Activated naive CD4-positive, alpha-beta T cell treated with anti-CD3 and anti-CD28 coated beads, Interleukin-2, amount 50 U/mL, for 24 hours (primary cell): ENCODE results near the gene VARS2.
A peak's percentile ranks its signal among the peaks of the same experiment; 100 is the strongest.
"Not testable (repeated sequence)": the region's sequence is repeated elsewhere in the genome, so short reads cannot be mapped to it uniquely, and the experiment has no call there.

Experiments used
- H3K27ac Mint-ChIP-seq: one replicate; pipeline ENCODE4 v1.8.0; 2021; ENCODE audit warnings: mild to moderate bottlenecking, mixed read lengths
- H3K27me3 Mint-ChIP-seq: one replicate; pipeline ENCODE4 v1.8.0; 2021; ENCODE audit warnings: mixed read lengths
- H3K36me3 Mint-ChIP-seq: one replicate; pipeline ENCODE4 v1.8.0; 2021; ENCODE audit warnings: mixed read lengths
- H3K4me1 Mint-ChIP-seq: one replicate; pipeline ENCODE4 v1.8.0; 2021; ENCODE audit warnings: mixed read lengths
- H3K4me3 Mint-ChIP-seq: one replicate; pipeline ENCODE4 v1.8.0; 2021; ENCODE audit warnings: mild to moderate bottlenecking, mixed read lengths
- H3K9me3 Mint-ChIP-seq: one replicate; pipeline ENCODE4 v1.8.0; 2021; ENCODE audit warnings: mixed read lengths

The VARS2 gene

GRCh38 chr6:30907290-30907757 lies 6.7 kb upstream of the VARS2 start:
- H3K9me3 Mint-ChIP-seq = not testable (repeated sequence)
- peak overlapping the region; percentile 76 for H3K27ac Mint-ChIP-seq

GRCh38 chr6:30907758-30908591 lies 6.1 kb upstream of the VARS2 start, which contains the start of gene GTF2H4:
Gene GTF2H4 (plus strand): TSS chr6:30908207.
- no peaks in the 10 kb centered on the region for H3K27me3 Mint-ChIP-seq
- H3K36me3 Mint-ChIP-seq = peaks cover 13% of the 10 kb centered on the region
- H3K27ac Mint-ChIP-seq = peak within 1 kb of the TSS; percentile 76
- peak within 1 kb of the TSS; percentile 100 for H3K4me3 Mint-ChIP-seq
- H3K9me3 Mint-ChIP-seq = no peaks in the 10 kb centered on the region
- H3K4me1 Mint-ChIP-seq = peaks cover 36% of the 10 kb centered on the region

More at GRCh38 chr6:30907290-30907757, 6.7 kb upstream of the VARS2 start:
- Mint-ChIP-seq H3K4me3 (peak overlapping the region; percentile 100), H3K4me1 (peaks cover 33% of the 10 kb centered on the region)
- H3K36me3 Mint-ChIP-seq, H3K27me3 Mint-ChIP-seq: not testable (repeated sequence)

GRCh38 chr6:30908700-30909099 lies 5.3 kb upstream of the VARS2 start:
- H3K4me3 Mint-ChIP-seq = peak overlapping the region; percentile 100
- peak overlapping the region; percentile 76 for H3K27ac Mint-ChIP-seq
- H3K4me1 Mint-ChIP-seq = peaks cover 40% of the 10 kb centered on the region
- H3K27me3 Mint-ChIP-seq = no peaks in the 10 kb centered on the region
- no peaks in the 10 kb centered on the region for H3K9me3 Mint-ChIP-seq
- H3K36me3 Mint-ChIP-seq = peaks cover 13% of the 10 kb centered on the region

DNA sequence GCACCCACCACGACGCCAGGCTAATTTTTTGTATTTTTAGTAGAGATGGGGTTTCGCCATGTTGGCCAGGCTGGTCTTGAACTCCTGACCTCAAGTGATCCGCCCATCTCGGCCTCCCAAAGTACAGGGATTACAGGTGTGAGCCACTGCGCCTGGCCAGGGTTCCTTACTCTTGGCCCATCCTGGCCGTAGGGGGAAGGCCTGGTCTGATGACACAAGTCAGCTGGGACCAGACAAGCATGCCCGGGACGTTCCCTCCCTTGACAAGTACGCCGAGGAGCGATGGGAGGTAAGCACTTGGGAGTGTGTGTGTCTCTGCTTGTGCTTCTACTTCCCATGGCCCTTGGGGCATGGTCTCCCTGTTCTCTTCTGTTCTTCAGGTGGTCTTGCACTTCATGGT lies 3.6 kb upstream of the VARS2 start:
- H3K27me3 Mint-ChIP-seq, H3K4me3 Mint-ChIP-seq, H3K9me3 Mint-ChIP-seq, H3K27ac Mint-ChIP-seq: not testable (repeated sequence)
- Mint-ChIP-seq H3K36me3 (peaks cover 14% of the 10 kb centered on the region), H3K4me1 (peaks cover 48% of the 10 kb centered on the region)

GRCh38 chr6:30912746-30913520 lies 1.1 kb upstream of the VARS2 start:
- Mint-ChIP-seq H3K4me3 (peak overlapping the region; percentile 88), H3K36me3 (peaks cover 20% of the 10 kb centered on the region), H3K4me1 (peaks cover 57% of the 10 kb centered on the region), H3K27me3 (no peaks in the 10 kb centered on the region), H3K9me3 (no peaks in the 10 kb centered on the region), H3K27ac (no peak overlapping the region)

DNA sequence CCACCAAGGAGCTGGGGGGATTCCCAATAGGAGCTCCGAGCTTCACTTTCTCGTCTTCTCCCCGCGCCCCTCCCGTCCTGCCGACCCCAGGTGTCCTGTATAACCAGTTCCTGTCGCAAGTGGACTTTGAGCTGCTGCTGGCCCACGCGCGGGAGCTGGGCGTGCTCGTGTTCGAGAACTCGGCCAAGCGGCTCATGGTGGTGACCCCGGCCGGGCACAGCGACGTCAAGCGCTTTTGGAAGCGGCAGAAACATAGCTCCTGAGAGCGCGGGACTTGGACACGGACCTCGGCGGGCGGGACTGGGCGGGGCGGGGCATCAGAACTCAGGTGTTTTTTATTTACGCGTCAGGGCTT lies 340 bp upstream of the VARS2 start:
- peaks cover 22% of the 10 kb centered on the region for H3K36me3 Mint-ChIP-seq
- peaks cover 49% of the 10 kb centered on the region for H3K4me1 Mint-ChIP-seq
- no peaks in the 10 kb centered on the region for H3K9me3 Mint-ChIP-seq
- H3K27me3 Mint-ChIP-seq = no peaks in the 10 kb centered on the region
- peak overlapping the region; percentile 35 for H3K27ac Mint-ChIP-seq
- H3K4me3 Mint-ChIP-seq = peak overlapping the region; percentile 88

- Mint-ChIP-seq H3K9me3 (no peaks in the 10 kb centered on the region), H3K36me3 (peaks cover 26% of the 10 kb centered on the region), H3K27me3 (no peaks in the 10 kb centered on the region), H3K4me1 (peaks cover 42% of the 10 kb centered on the region), H3K27ac (peak overlapping the region; percentile 97), H3K4me3 (peak overlapping the region; percentile 88)
Observed at GRCh38 chr6:30914854-30915590, 984 bp downstream of the VARS2 start.

- Mint-ChIP-seq H3K9me3 (no peaks in the 10 kb centered on the region), H3K4me1 (peaks cover 42% of the 10 kb centered on the region), H3K36me3 (peaks cover 27% of the 10 kb centered on the region), H3K4me3 (peak overlapping the region; percentile 88), H3K27me3 (no peaks in the 10 kb centered on the region), H3K27ac (no peak overlapping the region)
Observed at GRCh38 chr6:30915591-30915946, 1.5 kb downstream of the VARS2 start.

DNA sequence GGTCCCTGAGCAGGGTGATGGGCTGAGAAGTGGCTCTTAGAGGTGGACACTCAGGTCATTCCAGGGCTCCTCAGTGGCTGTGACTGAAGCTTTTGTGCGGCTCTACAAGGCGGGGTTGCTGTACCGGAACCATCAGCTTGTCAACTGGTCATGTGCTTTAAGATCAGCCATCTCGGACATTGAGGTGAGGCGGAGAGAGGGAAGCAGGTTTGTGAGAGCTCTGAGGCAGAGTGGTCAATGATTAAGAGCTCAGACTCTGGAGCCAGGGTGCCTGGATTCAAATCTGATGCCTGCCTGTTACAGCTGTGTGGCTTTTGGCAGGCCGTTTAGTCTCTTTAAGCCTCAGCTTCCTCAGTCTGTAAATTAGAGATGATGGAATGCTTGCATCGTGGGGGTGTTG lies 3.0 kb downstream of the VARS2 start:
- H3K36me3 Mint-ChIP-seq = peaks cover 19% of the 10 kb centered on the region
- H3K4me1 Mint-ChIP-seq = peaks cover 34% of the 10 kb centered on the region
- no peaks in the 10 kb centered on the region for H3K9me3 Mint-ChIP-seq
- no peak overlapping the region for H3K4me3 Mint-ChIP-seq
- H3K27ac Mint-ChIP-seq = no peak overlapping the region
- H3K27me3 Mint-ChIP-seq = no peaks in the 10 kb centered on the region

- Mint-ChIP-seq H3K27me3 (no peaks in the 10 kb centered on the region), H3K4me1 (peaks cover 30% of the 10 kb centered on the region), H3K4me3 (no peak overlapping the region), H3K9me3 (no peaks in the 10 kb centered on the region), H3K36me3 (peaks cover 16% of the 10 kb centered on the region), H3K27ac (no peak overlapping the region)
Observed at GRCh38 chr6:30917487-30917886, 3.4 kb downstream of the VARS2 start.

DNA sequence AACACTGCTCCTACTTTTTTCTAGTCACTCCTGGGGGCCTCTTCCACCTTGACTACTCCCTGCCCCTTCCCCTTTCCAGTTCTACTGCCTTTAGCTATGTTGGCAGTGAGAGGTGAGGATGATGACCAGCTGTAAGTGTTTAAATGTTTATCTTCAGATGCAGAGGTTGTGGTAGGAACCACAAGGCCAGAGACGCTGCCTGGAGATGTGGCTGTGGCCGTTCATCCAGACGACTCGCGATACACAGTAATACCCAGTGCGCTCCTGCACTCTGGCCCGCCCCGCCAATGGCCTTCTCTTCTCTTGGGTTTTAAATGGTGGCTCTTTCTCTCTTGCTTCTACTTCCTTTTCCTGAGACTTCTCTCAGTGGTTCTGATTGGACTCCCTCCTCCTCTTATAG lies 4.6 kb downstream of the VARS2 start:
- Mint-ChIP-seq H3K27me3 (no peaks in the 10 kb centered on the region), H3K4me3 (no peak overlapping the region), H3K27ac (no peak overlapping the region), H3K36me3 (peaks cover 15% of the 10 kb centered on the region), H3K4me1 (peaks cover 24% of the 10 kb centered on the region), H3K9me3 (no peaks in the 10 kb centered on the region)

DNA sequence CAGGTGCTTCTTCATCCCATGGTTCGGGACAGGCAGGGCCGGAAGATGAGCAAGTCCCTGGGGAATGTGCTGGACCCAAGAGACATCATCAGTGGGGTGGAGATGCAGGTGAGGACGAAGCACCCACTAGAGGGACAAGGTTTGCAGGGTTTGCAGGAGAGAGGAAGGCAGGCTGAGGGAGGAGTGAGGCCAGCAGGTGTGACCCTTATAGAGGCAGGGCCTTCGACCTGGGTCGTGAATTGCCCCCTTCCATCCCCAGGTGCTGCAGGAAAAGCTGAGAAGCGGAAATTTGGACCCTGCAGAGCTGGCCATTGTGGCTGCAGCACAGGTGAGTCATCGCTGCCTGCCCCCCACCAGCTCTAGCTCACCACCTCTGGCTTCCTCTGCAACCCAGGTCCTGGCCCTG lies 8.4 kb downstream of the VARS2 start:
- no peaks in the 10 kb centered on the region for H3K9me3 Mint-ChIP-seq
- no peak overlapping the region for H3K27ac Mint-ChIP-seq

DNA sequence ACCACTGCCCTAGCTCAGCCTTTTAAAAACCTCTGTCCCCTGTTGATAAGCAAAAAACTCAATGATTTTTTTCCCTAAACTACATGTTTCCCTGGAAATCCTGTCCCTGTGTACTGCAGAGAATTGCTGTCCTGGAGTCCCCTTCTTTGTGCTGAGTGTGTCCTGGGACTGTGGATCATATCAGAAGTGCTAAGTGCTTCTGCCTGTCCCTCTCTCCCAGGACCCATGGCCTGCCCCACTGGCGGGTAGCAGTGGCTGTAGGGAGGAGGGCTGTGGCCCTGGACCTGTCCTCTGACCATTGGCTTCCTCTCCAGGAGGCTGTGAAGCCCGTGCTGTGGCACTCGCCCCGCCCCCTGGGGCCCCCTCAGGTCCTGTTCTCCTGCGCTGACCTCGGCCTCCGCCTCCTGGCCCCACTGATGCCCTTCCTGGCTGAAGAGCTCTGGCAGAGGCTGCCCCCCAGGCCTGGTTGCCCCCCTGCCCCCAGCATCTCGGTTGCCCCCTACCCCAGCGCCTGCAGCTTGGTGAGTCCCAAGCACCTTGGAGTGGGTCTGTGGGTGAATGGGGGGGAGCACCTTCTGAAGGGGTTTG lies 10.1 kb downstream of the VARS2 start:
- not testable (repeated sequence) for H3K4me1 Mint-ChIP-seq, H3K4me3 Mint-ChIP-seq, H3K27me3 Mint-ChIP-seq, H3K9me3 Mint-ChIP-seq, H3K27ac Mint-ChIP-seq
- peaks cover 20% of the 10 kb centered on the region for H3K36me3 Mint-ChIP-seq

More for the DNA sequence above, 8.4 kb downstream of the VARS2 start:
- Mint-ChIP-seq H3K36me3 (peaks cover 13% of the 10 kb centered on the region), H3K27me3 (no peaks in the 10 kb centered on the region), H3K4me3 (no peak overlapping the region), H3K4me1 (no peaks in the 10 kb centered on the region)

DNA sequence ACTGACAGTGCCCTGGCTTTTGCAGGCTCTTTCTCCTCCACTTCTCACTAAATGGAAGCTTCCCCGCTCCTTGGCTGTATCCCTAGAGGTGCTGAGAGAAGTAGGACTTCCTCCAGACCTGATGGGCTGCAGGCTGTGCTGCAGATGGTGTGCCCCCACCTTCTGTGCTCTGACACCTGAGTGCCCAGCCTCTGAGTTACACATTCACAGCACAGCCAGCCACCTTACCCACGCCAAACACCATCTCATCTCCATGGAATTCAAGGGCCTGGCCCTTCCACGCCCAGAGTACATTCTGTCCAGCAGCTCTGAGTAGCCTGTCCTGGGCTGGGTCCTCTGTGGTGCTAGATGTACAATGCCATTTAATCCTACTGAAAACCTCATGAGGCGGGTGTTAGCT lies 12.6 kb downstream of the VARS2 start:
- H3K27ac Mint-ChIP-seq = no peak overlapping the region
- H3K27me3 Mint-ChIP-seq = no peaks in the 10 kb centered on the region
- no peaks in the 10 kb centered on the region for H3K4me1 Mint-ChIP-seq
- peaks cover 15% of the 10 kb centered on the region for H3K36me3 Mint-ChIP-seq
- no peak overlapping the region for H3K4me3 Mint-ChIP-seq
- no peaks in the 10 kb centered on the region for H3K9me3 Mint-ChIP-seq

DNA sequence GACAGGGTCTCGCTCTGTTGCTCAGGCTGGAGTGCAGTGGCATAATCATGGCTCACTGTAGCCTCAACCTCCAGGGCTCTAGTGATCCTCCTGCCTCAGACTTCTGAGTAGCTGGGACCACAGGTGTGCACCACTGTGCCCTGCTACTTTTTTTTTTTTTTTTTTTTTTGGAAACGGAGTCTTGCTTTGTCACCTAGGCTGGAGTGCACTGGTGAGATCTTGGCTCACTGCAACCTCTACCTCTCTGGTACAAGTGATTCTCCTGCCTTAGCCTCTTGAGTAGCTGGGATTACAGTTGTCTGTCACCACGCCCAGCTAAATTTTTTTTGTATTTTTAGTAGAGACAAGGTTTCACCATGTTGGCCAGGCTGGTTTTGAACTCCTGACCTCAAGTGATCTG lies 13.0 kb downstream of the VARS2 start:
- H3K4me3 Mint-ChIP-seq = not testable (repeated sequence)

More for the DNA sequence above, 13.0 kb downstream of the VARS2 start:
- not testable (repeated sequence) for H3K9me3 Mint-ChIP-seq, H3K4me1 Mint-ChIP-seq, H3K27me3 Mint-ChIP-seq, H3K27ac Mint-ChIP-seq
- peaks cover 15% of the 10 kb centered on the region for H3K36me3 Mint-ChIP-seq
